Fibroblast of pulmonary artery (primary cell): ENCODE data around the gene BCL10.

Source experiments
- DNase-seq: peaks from one replicate; pipeline ENCODE4 v3.0.0-alpha.2; 2010; ENCODE audit warnings: low read depth
- H3K4me3 ChIP-seq: replicated peaks from 2 replicates; pipeline ENCODE4 v1.5.1; 2011; ENCODE audit warnings: low read depth, mild to moderate bottlenecking, control low read depth, low read length, moderate library complexity
- TF ChIP-seq, protein P1 (sequence below): IDR thresholded peaks from 2 replicates; pipeline ENCODE4 v1.5.1; 2011; ENCODE audit warnings: mild to moderate bottlenecking, control low read depth, low read length, inconsistent platforms; ENCODE audit errors: missing control alignments

Gene BCL10

GRCh38 chr1:85313888-85314696 is 37.7 kb upstream of the BCL10 start:
- TF ChIP-seq, protein P1, sequence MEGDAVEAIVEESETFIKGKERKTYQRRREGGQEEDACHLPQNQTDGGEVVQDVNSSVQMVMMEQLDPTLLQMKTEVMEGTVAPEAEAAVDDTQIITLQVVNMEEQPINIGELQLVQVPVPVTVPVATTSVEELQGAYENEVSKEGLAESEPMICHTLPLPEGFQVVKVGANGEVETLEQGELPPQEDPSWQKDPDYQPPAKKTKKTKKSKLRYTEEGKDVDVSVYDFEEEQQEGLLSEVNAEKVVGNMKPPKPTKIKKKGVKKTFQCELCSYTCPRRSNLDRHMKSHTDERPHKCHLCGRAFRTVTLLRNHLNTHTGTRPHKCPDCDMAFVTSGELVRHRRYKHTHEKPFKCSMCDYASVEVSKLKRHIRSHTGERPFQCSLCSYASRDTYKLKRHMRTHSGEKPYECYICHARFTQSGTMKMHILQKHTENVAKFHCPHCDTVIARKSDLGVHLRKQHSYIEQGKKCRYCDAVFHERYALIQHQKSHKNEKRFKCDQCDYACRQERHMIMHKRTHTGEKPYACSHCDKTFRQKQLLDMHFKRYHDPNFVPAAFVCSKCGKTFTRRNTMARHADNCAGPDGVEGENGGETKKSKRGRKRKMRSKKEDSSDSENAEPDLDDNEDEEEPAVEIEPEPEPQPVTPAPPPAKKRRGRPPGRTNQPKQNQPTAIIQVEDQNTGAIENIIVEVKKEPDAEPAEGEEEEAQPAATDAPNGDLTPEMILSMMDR: no peak
- no peak overlapping the region for H3K4me3 ChIP-seq
- peak; percentile 90 for DNase-seq

GRCh38 chr1:85311818-85312217 is 35.4 kb upstream of the BCL10 start:
- no peak for DNase-seq
- H3K4me3 ChIP-seq: no peak overlapping the region
- TF ChIP-seq, protein P1: no peak

- TF ChIP-seq, protein P1: no peak
- H3K4me3 ChIP-seq: no peak overlapping the region
- DNase-seq: no peak
Measured at GRCh38 chr1:85308833-85309350, 32.5 kb upstream of the BCL10 start.

DNA sequence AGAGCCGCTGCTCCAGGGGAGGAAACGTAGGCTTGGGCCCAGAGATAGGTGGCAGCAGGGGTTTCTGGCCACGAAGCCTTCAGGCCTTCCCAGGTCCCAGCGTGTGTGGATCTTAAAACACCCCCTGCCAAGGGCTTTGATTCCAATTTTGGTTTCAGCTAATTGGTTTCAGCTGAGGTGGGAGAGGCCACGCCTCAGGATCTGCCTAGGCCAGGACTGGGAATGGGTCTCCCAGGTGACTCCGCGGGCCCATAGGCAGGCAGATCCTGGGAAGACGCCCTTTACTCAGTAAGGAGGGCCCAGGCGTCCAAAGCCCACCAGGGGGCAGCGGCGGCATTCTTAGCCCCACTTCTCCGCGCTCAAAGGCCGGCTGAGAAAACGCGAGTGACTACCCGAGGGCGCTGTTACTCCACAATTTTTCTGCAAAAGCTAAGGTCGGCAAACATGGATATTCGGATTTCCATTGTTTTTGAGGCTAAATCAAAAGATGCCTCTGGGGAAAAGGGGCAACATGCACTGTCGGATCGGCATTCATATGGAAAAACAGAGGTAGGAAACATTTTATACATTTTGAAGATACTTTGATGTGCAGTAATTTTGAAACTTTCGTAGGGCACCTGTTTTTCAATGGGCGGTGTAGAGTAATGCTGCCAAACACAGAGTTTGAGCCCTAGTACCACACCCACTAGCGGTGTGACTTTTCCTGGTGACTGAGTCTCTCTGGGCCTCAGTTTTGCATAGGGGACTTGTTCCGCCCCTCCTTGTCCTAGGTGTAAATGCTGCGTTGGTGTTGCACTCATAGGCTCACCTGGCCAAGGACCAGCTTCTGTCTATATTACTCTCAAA is 31.8 kb upstream of the BCL10 start:
- TF ChIP-seq, protein P1: peak; percentile 97
- DNase-seq: peak; percentile 92
- H3K4me3 ChIP-seq: no peak overlapping the region

GRCh38 chr1:85306236-85306635 is 29.8 kb upstream of the BCL10 start:
- TF ChIP-seq, protein P1: no peak
- DNase-seq: no peak
- no peak overlapping the region for H3K4me3 ChIP-seq

GRCh38 chr1:85303440-85304162 is 27.2 kb upstream of the BCL10 start:
- H3K4me3 ChIP-seq: no peak overlapping the region
- no peak for DNase-seq
- TF ChIP-seq, protein P1: no peak
